ENCODE measurements around the gene RPL29. TPM values are rescaled to one million over a fixed set of nuclear protein-coding genes. Genes with fewer than 3 reads are reported as not detected.

The RPL29 gene
- total and polyA plus RNA-seq, 2 of the 4 experiments (the other 2 are of a cell fraction), result 2,081 to 2,126 TPM

DNA sequence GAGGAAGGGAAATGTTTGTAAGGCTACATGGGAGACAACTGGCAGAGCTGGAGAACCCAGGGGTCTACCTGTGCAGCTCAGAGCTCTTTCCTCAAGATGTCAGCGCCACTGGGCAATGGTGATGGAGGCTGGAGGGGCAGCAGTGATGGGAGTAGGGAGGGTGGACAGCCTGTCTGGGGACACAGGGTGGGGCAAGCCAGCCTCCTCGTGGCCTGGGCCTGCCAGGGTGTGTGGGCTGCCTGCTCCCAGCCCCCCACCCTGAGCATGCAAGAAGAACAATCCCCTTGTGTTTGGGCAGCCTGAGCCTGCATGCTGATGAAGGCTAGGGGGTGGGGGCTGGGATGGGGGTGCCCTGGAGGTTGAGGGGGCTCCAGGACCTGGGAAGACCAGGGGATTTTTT lies 29.7 kb downstream of the RPL29 start:
- no peak overlapping the region for H2AK5ac ChIP-seq (ENCODE audit: low read depth, low read length)
- H3K36me3 ChIP-seq (ENCODE audit: control insufficient read depth, insufficient read depth, low read length), result no peaks in the 10 kb centered on the region; the same call in 1 of the 2 replicates
- no peak overlapping the region for H4K5ac ChIP-seq (ENCODE audit: low read depth, low read length)
- no peak overlapping the region for H3K9ac ChIP-seq (ENCODE audit: low read depth, low read length)
- no peak overlapping the region; the same call in 1 of the 2 replicates for H3K4me3 ChIP-seq (ENCODE audit: insufficient read depth, low read depth, low read length)
- H2BK15ac ChIP-seq (ENCODE audit: low read depth, low read length), result no peak overlapping the region
- peaks cover 36 to 69% of the 10 kb centered on the region in 2 experiments for H3K79me1 ChIP-seq (ENCODE audit: low read depth in 1 of 2, low read length in 2 of 2)
- H2BK120ac ChIP-seq (ENCODE audit: low read depth, low read length), result no peak overlapping the region
- peak overlapping the region; percentile 99; the same call in 1 of the 2 replicates for H3K4me2 ChIP-seq (ENCODE audit: low read depth, low read length)
- ChIA-PET POLR2A (ENCODE audit: unreplicated experiment) (no interaction called here), CTCF (interaction anchor here (1.0 kb wide), 1 partner anchor 24 kb away, joined by 3 read pairs; the partner anchor contains the start of gene RRP9)
- H3K18ac ChIP-seq (ENCODE audit: low read depth, low read length), result no peak overlapping the region
- no peaks in the 10 kb centered on the region for H3K9me3 ChIP-seq (ENCODE audit: control insufficient read depth, insufficient read depth, low read length)
- no peak overlapping the region for H3K27ac ChIP-seq (ENCODE audit: insufficient read depth, low read length)
- in situ Hi-C loops (cut with MboI; ENCODE audit: low sequenced_read_pairs), result loop anchor here (25.0 kb wide), 1 partner anchor 1629 kb away; the partner anchor contains the start of genes RASSF1, TUSC2 and ZMYND10
- no peak overlapping the region for H2BK20ac ChIP-seq (ENCODE audit: low read depth, low read length)
- peaks cover 19% of the 10 kb centered on the region for H3K9me1 ChIP-seq (ENCODE audit: insufficient read depth, low read length)
- no CpG with 5 or more reads among the region's 2 CpGs for WGBS, 2 experiments (ENCODE audit: extremely low coverage in 2 of 2, insufficient read length in 1 of 2)
- peak overlapping the region; percentile 97; the same call in 1 of the 2 replicates for H3K4ac ChIP-seq (ENCODE audit: low read depth, low read length)
- H4K20me1 ChIP-seq (ENCODE audit: insufficient read depth, low read length), result peaks cover 16% of the 10 kb centered on the region
- H3K14ac ChIP-seq (replicated peaks; ENCODE audit: low read depth, low read length), result 0 out of 2 replicates have a peak overlapping the region, but pooled peaks have one; percentile 13
- no peak for ATAC-seq (ENCODE audit: low read depth)
- H3K23ac ChIP-seq (ENCODE audit: low read depth, low read length), result no peak overlapping the region
- TF ChIP-seq, protein P1, sequence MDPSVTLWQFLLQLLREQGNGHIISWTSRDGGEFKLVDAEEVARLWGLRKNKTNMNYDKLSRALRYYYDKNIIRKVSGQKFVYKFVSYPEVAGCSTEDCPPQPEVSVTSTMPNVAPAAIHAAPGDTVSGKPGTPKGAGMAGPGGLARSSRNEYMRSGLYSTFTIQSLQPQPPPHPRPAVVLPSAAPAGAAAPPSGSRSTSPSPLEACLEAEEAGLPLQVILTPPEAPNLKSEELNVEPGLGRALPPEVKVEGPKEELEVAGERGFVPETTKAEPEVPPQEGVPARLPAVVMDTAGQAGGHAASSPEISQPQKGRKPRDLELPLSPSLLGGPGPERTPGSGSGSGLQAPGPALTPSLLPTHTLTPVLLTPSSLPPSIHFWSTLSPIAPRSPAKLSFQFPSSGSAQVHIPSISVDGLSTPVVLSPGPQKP (IDR thresholded peaks at IDR 0.05; ENCODE audit: borderline replicate concordance, low read depth, low read length), result no peak
- TF ChIP-seq, protein P2, sequence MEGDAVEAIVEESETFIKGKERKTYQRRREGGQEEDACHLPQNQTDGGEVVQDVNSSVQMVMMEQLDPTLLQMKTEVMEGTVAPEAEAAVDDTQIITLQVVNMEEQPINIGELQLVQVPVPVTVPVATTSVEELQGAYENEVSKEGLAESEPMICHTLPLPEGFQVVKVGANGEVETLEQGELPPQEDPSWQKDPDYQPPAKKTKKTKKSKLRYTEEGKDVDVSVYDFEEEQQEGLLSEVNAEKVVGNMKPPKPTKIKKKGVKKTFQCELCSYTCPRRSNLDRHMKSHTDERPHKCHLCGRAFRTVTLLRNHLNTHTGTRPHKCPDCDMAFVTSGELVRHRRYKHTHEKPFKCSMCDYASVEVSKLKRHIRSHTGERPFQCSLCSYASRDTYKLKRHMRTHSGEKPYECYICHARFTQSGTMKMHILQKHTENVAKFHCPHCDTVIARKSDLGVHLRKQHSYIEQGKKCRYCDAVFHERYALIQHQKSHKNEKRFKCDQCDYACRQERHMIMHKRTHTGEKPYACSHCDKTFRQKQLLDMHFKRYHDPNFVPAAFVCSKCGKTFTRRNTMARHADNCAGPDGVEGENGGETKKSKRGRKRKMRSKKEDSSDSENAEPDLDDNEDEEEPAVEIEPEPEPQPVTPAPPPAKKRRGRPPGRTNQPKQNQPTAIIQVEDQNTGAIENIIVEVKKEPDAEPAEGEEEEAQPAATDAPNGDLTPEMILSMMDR (conservative IDR thresholded peaks at IDR 0.05; ENCODE audit: low read depth, low read length), result no peak
- no peak for TF ChIP-seq MAFK (IDR thresholded peaks at IDR 0.05; ENCODE audit: low read depth, low read length)
- TF ChIP-seq NFE2L2 (IDR thresholded peaks at IDR 0.05; ENCODE audit: low read depth, low read length), result no peak
- TF ChIP-seq, protein P3, sequence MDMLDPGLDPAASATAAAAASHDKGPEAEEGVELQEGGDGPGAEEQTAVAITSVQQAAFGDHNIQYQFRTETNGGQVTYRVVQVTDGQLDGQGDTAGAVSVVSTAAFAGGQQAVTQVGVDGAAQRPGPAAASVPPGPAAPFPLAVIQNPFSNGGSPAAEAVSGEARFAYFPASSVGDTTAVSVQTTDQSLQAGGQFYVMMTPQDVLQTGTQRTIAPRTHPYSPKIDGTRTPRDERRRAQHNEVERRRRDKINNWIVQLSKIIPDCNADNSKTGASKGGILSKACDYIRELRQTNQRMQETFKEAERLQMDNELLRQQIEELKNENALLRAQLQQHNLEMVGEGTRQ (IDR thresholded peaks at IDR 0.05; ENCODE audit: low read depth, low read length), result no peak
- TF ChIP-seq CHD1 (IDR thresholded peaks at IDR 0.05; ENCODE audit: low read depth, low read length), result no peak
- TF ChIP-seq RCOR1 (IDR thresholded peaks at IDR 0.05; ENCODE audit: insufficient replicate concordance, low read length), result no peak
- TF ChIP-seq RAD21 (IDR thresholded peaks at IDR 0.05; ENCODE audit: low read length), result no peak
- no peak for TF ChIP-seq MAZ (IDR thresholded peaks at IDR 0.05; ENCODE audit: borderline replicate concordance, low read depth, low read length)
- no peak for TF ChIP-seq MXI1 (IDR thresholded peaks at IDR 0.05; ENCODE audit: borderline replicate concordance, low read depth, low read length)
- no peak for DNase-seq
- peak overlapping the region; percentile 98 for H2AK9ac ChIP-seq (replicated peaks; ENCODE audit: low read depth, low read length, poor library complexity)
- no peak overlapping the region for H2BK5ac ChIP-seq (ENCODE audit: low read depth, low read length, poor library complexity, severe bottlenecking)
- peaks cover 28% of the 10 kb centered on the region for H3K4me1 ChIP-seq (ENCODE audit: control insufficient read depth, insufficient read depth, low read length)
- dilution Hi-C loops (cut with HindIII; ENCODE audit: low sequenced_read_pairs, unreplicated experiment), result no loop called here
- no peak overlapping the region for H3K56ac ChIP-seq (ENCODE audit: extremely low read depth, insufficient read depth, low read length)
- no peak overlapping the region for H4K8ac ChIP-seq (ENCODE audit: low read depth in 2 of 2, low read length in 2 of 2)
- H3K27me3 ChIP-seq (ENCODE audit: control insufficient read depth, insufficient read depth, low read length), result no peaks in the 10 kb centered on the region
- intact Hi-C loops (cut with micrococcal nuclease), result no loop called here
- BruUV-seq (replicated peaks), result no TSS peak
- H2AFZ ChIP-seq (replicated peaks; ENCODE audit: low read length, poor library complexity), result peak overlapping the region; percentile 34
- peak overlapping the region; percentile 28; the same call in 1 of the 2 replicates for H4K91ac ChIP-seq (ENCODE audit: insufficient read depth, low read depth, low read length)

Measured in IMR-90 (cell line).